A673 (cell line): ENCODE results near the gene NUMB. TPM values are rescaled to one million over a fixed set of nuclear protein-coding genes. Genes with fewer than 3 reads are reported as not detected.

Source experiments
- BruUV-seq: library from RNA; stranded (reverse); fragments of 400-500 nt; replicated peaks from 2 replicates; lab custom pipeline; 2021; lab: Mats Ljungman, UMichigan
- CTCF ChIA-PET: fragments of 300-600 bp; sonication (Branson Sonifier 250); formaldehyde crosslinking; loops from one replicate; lab custom pipeline; 2022; ENCODE audit warnings: antibody characterized with exemption; lab: Charles Lee
- POLR2A ChIA-PET: fragments of 300-600 bp; sonication (Branson Sonifier 250); formaldehyde crosslinking; loops from one replicate; lab custom pipeline; 2022; ENCODE audit warnings: antibody characterized with exemption; ENCODE audit not compliant: low non-redundant PET; lab: Charles Lee
- DNase-seq: peaks from one replicate; pipeline ENCODE4 v3.0.0-alpha.2; 2015; ENCODE audit warnings: low spot score
- H3K27ac ChIP-seq: fragments of 200-600 bp; sonication (generic); 2 replicates; pipeline ENCODE4 v1.5.1; 2016; ENCODE audit warnings: mixed run types, low read depth, mild to moderate bottlenecking, mixed read lengths, antibody characterized with exemption, low read length; ENCODE audit not compliant: poor library complexity, severe bottlenecking
- H3K27me3 ChIP-seq: fragments of 200-600 bp; sonication (generic); replicated peaks from 2 replicates; pipeline ENCODE4 v1.6.1; 2017; ENCODE audit warnings: mixed run types, low read depth, mild to moderate bottlenecking, mixed read lengths, antibody characterized with exemption, low read length; ENCODE audit not compliant: insufficient read depth, poor library complexity
- H3K36me3 ChIP-seq: fragments of 200-600 bp; sonication (generic); 2 replicates; pipeline ENCODE4 v1.6.1; 2016; ENCODE audit warnings: mixed run types, mild to moderate bottlenecking, mixed read lengths, antibody characterized with exemption, low read length; ENCODE audit not compliant: insufficient read depth, poor library complexity, severe bottlenecking
- H3K4me1 ChIP-seq: fragments of 200-600 bp; sonication (generic); 2 replicates; pipeline ENCODE4 v1.6.1; 2017; ENCODE audit warnings: mixed run types, mild to moderate bottlenecking, mixed read lengths, antibody characterized with exemption, low read length; ENCODE audit not compliant: insufficient read depth, poor library complexity, severe bottlenecking
- H3K4me3 ChIP-seq: fragments of 200-600 bp; sonication (generic); 2 replicates; pipeline ENCODE4 v1.5.1; 2016; ENCODE audit warnings: low read depth, mixed run types, mild to moderate bottlenecking, mixed read lengths, low read length; ENCODE audit not compliant: poor library complexity, severe bottlenecking
- H3K9me3 ChIP-seq: fragments of 200-600 bp; sonication (generic); 2 replicates; pipeline ENCODE4 v1.6.1; 2016; ENCODE audit warnings: mixed run types, low read depth, mild to moderate bottlenecking, mixed read lengths, antibody characterized with exemption, low read length; ENCODE audit not compliant: poor library complexity, severe bottlenecking
- EZH2 ChIP-seq: fragments of 200-600 bp; sonication (generic); IDR thresholded peaks from 2 replicates; pipeline ENCODE4 v1.6.1; 2017; ENCODE audit warnings: borderline replicate concordance, low read depth, mild to moderate bottlenecking, mixed read lengths, antibody characterized with exemption, low read length; ENCODE audit not compliant: poor library complexity, severe bottlenecking
- intact Hi-C: fragments of 100-400 bp; cut with micrococcal nuclease; formaldehyde crosslinking; loops from one replicate; pipeline ENCODE4 v1.10.0; 2022; ENCODE audit not compliant: unreplicated experiment
- total RNA-seq: library from RNA; stranded (reverse); gene quantifications from 2 replicates; pipeline ENCODE4 v1.2.3, GENCODE V29; 2021
- TF ChIP-seq, protein P1 (sequence below): fragments of 300-800, 200-600 bp; sonication (generic); conservative IDR thresholded peaks from 2 replicates; pipeline ENCODE4 v1.5.1; 2017; ENCODE audit warnings: low read depth, mild to moderate bottlenecking, antibody characterized with exemption, low read length, moderate library complexity, mixed read lengths

Gene NUMB
- total RNA-seq, 1 experiment from 2014 or later = 46.3 TPM

DNA sequence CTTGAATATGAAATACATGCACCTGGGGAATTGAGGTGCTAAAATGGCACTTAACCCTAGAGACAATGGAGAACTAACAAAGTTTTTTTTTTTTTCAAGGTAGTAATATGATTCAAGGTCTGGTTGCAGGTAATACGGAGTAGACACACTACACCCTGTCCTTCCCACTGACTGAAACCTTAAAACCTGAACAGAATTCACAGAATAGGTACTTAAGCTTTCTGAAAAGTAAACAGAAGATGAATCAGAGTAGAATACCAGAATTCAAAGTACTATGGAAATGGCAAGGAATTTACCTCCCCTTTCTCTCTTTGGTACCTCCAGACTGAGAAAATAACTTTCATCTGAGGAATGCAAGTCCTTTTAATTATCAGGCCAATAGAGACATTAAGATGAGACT lies 133.8 kb downstream of the NUMB start:
- no peak overlapping the region for H3K4me3 ChIP-seq
- no TSS peak for BruUV-seq
- intact Hi-C loops = no loop called here
- H3K9me3 ChIP-seq = no peaks in the 10 kb centered on the region
- TF ChIP-seq, protein P1, sequence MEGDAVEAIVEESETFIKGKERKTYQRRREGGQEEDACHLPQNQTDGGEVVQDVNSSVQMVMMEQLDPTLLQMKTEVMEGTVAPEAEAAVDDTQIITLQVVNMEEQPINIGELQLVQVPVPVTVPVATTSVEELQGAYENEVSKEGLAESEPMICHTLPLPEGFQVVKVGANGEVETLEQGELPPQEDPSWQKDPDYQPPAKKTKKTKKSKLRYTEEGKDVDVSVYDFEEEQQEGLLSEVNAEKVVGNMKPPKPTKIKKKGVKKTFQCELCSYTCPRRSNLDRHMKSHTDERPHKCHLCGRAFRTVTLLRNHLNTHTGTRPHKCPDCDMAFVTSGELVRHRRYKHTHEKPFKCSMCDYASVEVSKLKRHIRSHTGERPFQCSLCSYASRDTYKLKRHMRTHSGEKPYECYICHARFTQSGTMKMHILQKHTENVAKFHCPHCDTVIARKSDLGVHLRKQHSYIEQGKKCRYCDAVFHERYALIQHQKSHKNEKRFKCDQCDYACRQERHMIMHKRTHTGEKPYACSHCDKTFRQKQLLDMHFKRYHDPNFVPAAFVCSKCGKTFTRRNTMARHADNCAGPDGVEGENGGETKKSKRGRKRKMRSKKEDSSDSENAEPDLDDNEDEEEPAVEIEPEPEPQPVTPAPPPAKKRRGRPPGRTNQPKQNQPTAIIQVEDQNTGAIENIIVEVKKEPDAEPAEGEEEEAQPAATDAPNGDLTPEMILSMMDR = no peak
- no peak for TF ChIP-seq EZH2
- H3K27ac ChIP-seq = no peak overlapping the region
- POLR2A ChIA-PET = no interaction called here
- no peak for DNase-seq
- H3K36me3 ChIP-seq = no peaks in the 10 kb centered on the region
- H3K4me1 ChIP-seq = no peaks in the 10 kb centered on the region
- H3K27me3 ChIP-seq = no peaks in the 10 kb centered on the region
- CTCF ChIA-PET = no interaction called here

GRCh38 chr14:73323896-73324399 lies 134.4 kb downstream of the NUMB start:
- Histone ChIP-seq H3K9me3 (no peaks in the 10 kb centered on the region), H3K36me3 (no peaks in the 10 kb centered on the region), H3K4me1 (no peaks in the 10 kb centered on the region), H3K27ac (no peak overlapping the region), H3K4me3 (no peak overlapping the region), H3K27me3 (no peaks in the 10 kb centered on the region)
- no peak for DNase-seq
- CTCF ChIA-PET = no interaction called here
- POLR2A ChIA-PET = no interaction called here
- no TSS peak for BruUV-seq
- intact Hi-C loops = no loop called here
- TF ChIP-seq, protein P1 = no peak
- no peak for TF ChIP-seq EZH2

GRCh38 chr14:73313151-73313550 lies 145.2 kb downstream of the NUMB start:
- CTCF ChIA-PET = no interaction called here
- no peak for TF ChIP-seq EZH2
- TF ChIP-seq, protein P1 = no peak
- POLR2A ChIA-PET = no interaction called here
- no peak overlapping the region for H3K4me3 ChIP-seq
- H3K4me1 ChIP-seq = peaks cover 7% of the 10 kb centered on the region
- H3K9me3 ChIP-seq = no peaks in the 10 kb centered on the region
- H3K36me3 ChIP-seq = no peaks in the 10 kb centered on the region
- no peak overlapping the region for H3K27ac ChIP-seq
- BruUV-seq = no TSS peak
- intact Hi-C loops = no loop called here
- DNase-seq = no peak
- no peaks in the 10 kb centered on the region for H3K27me3 ChIP-seq
